ENCODE measurements around the gene SAMD11. TPM values are rescaled to one million over a fixed set of nuclear protein-coding genes. Genes with fewer than 3 reads are reported as not detected.

Gene SAMD11
- total and polyA plus RNA-seq, 2 of the 8 experiments (the other 6 are each of a cell fraction or from before 2014, with no cell fraction given) = 0.18 to 0.30 TPM

DNA sequence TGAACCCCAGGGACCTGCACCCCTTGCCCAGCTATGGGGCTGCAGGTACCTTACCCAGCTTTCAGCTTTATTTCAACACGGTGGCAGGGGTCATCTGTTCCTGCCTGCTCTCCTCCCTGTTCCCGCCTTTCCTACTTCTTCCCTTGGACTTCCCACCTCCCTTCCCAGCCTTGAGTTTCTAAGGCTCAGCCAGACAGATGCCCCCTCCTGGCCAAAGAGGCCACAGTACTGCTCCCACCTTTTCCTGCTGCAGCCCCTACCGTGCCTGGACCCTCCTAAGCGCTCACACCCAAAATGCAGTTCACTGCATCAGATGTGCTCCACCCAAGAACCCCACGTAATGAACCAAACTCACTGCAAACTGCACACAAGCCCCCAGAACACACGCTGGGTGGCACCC is 27.6 kb downstream of the SAMD11 start:
- Histone ChIP-seq H2BK15ac (ENCODE audit: low read length) (no peak overlapping the region), H2BK120ac (replicated peaks; ENCODE audit: low read depth, low read length) (no peak overlapping the region), H3K9ac (replicated peaks in 1 of 4; ENCODE audit: extremely low read depth in 1 of 4, low read depth in 3 of 4, low read length in 3 of 4) (no peak overlapping the region), H3K79me1 (ENCODE audit: low read depth, low read length) (peaks cover 8% of the 10 kb centered on the region), H2BK5ac (ENCODE audit: low read depth, low read length) (no peak overlapping the region), H3K4me3 (ENCODE audit: extremely low read depth in 1 of 4, insufficient read depth in 2 of 4, low read depth in 3 of 4, low read length in 4 of 4) (no peak overlapping the region), H2AFZ (ENCODE audit: low read length) (no peak overlapping the region), H3K4ac (replicated peaks; ENCODE audit: insufficient read length, low read depth, low read length) (no peak overlapping the region), H3K4me1 (replicated peaks in 1 of 4; ENCODE audit: control insufficient read depth in 3 of 4, insufficient read depth in 4 of 4, low read length in 3 of 4) (no peaks in the 10 kb centered on the region; a peak in 1 of 7 replicates), H3K27me3 (replicated peaks in 1 of 4; ENCODE audit: control insufficient read depth in 3 of 4, extremely low read depth in 1 of 4, insufficient read depth in 3 of 4, low read length in 3 of 4) (no peaks in the 10 kb centered on the region), H4K8ac (ENCODE audit: extremely low read depth, insufficient read depth, low read length) (peak overlapping the region; percentile 63; the same call in 1 of the 2 replicates), H3K27ac (ENCODE audit: low read depth, low read length) (no peak overlapping the region), H4K5ac (ENCODE audit: insufficient read length, low read depth, low read length) (no peak overlapping the region), H3K4me2 (ENCODE audit: insufficient read depth in 1 of 2, low read depth in 2 of 2, low read length in 2 of 2) (no peak overlapping the region), H2BK20ac (ENCODE audit: low read length) (no peak overlapping the region), H3K36me3 (ENCODE audit: control insufficient read depth in 2 of 4, insufficient read depth in 4 of 4, low read length in 3 of 4) (peaks cover 8 to 65% (median 52%) of the 10 kb centered on the region in 4 experiments), H4K91ac (replicated peaks; ENCODE audit: insufficient read length, low read length) (no peak overlapping the region), H3K23me2 (ENCODE audit: low read depth, low read length) (no peaks in the 10 kb centered on the region), H4K20me1 (replicated peaks in 1 of 2; ENCODE audit: control insufficient read depth in 1 of 2, insufficient read depth in 2 of 2, low read length in 2 of 2) (peaks cover 18 to 34% of the 10 kb centered on the region in 2 experiments), H3K79me2 (ENCODE audit: control insufficient read depth in 1 of 2, insufficient read depth in 2 of 2, low read length in 2 of 2) (no peaks in the 10 kb centered on the region; a peak in 1 of 4 replicates), H3K9me3 (ENCODE audit: insufficient read depth in 2 of 2, low read depth in 1 of 2, low read length in 1 of 2) (no peaks in the 10 kb centered on the region), H3K23ac (ENCODE audit: insufficient read length) (no peak overlapping the region), H3K18ac (ENCODE audit: extremely low read depth, low read length) (no peak overlapping the region), H3K14ac (ENCODE audit: insufficient read length) (no peak overlapping the region), H3K56ac (replicated peaks; ENCODE audit: insufficient read length, low read depth, low read length) (no peak overlapping the region), H2AK5ac (ENCODE audit: low read depth, low read length) (no peak overlapping the region), H2BK12ac (ENCODE audit: low read depth, low read length) (no peak overlapping the region)
- FAIRE-seq (no peak), DNase-seq (ENCODE audit: low read depth in 1 of 2, low spot score in 2 of 2) (no peak)
- ChIA-PET CTCF (ENCODE audit: partially characterized antibody) (interaction anchor here (0.6 to 1.9 kb wide), 13 partner anchors 9 to 58 kb away, joined by 3 to 9 read pairs (median 4); partner anchors contain the start of gene PLEKHN1), POLR2A (ENCODE audit: partially characterized antibody) (interaction anchor here (1.0 to 8.8 kb wide), 3 partner anchors 9 to 46 kb away, joined by 3 to 65 read pairs (median 3); partner anchors contain the start of gene PLEKHN1)
- WGBS, 2 experiments (ENCODE audit: extremely low coverage in 1 of 2, insufficient coverage in 1 of 2, insufficient read length in 1 of 2, insufficient replicate concordance in 2 of 2, low coverage in 1 of 2, low lambda C conversion rate in 2 of 2, missing lambda C conversion rate in 1 of 2) = 83% methylated on average over 6 of the region's 6 CpGs; no CpG with 5 or more reads in 1 of the 2 experiments
- TF ChIP-seq EGR1 (IDR thresholded peaks at IDR 0.05; ENCODE audit: borderline replicate concordance, low read depth, low read length) = 0 out of 2 replicates have a peak, but pooled peaks have one; percentile 16
- no peak for TF ChIP-seq EP300 (IDR thresholded peaks at IDR 0.05; ENCODE audit: borderline replicate concordance in 1 of 2, low read depth in 2 of 2, low read length in 2 of 2)
- no peak for TF ChIP-seq POU5F1 (IDR thresholded peaks at IDR 0.05; ENCODE audit: low read depth, low read length)
- TF ChIP-seq BCL11A (IDR thresholded peaks at IDR 0.05; ENCODE audit: low read depth in 2 of 2, low read length in 2 of 2) = no peak
- peak; percentile 31 to 57 for TF ChIP-seq RAD21 (IDR thresholded peaks at IDR 0.05 in 1 of 2, conservative IDR thresholded peaks at IDR 0.05 in 1 of 2; ENCODE audit: low read depth in 2 of 2, low read length in 2 of 2)
- TF ChIP-seq KDM1A (IDR thresholded peaks at IDR 0.05; ENCODE audit: borderline replicate concordance, low read length) = no peak
- no peak for TF ChIP-seq JUN (IDR thresholded peaks at IDR 0.05; ENCODE audit: low read depth, low read length)
- TF ChIP-seq CBX8 (IDR thresholded peaks at IDR 0.05; ENCODE audit: borderline replicate concordance, low read depth, low read length) = no peak
- no peak for TF ChIP-seq POLR2AphosphoS5 (IDR thresholded peaks at IDR 0.05; ENCODE audit: low read depth, low read length)
- no peak for TF ChIP-seq TAF7 (optimal IDR thresholded peaks at IDR 0.05; ENCODE audit: borderline replicate concordance, low read depth, low read length)
- TF ChIP-seq SP4 (IDR thresholded peaks at IDR 0.05; ENCODE audit: low read length) = no peak
- TF ChIP-seq NRF1 (IDR thresholded peaks at IDR 0.05; ENCODE audit: low read depth, low read length) = no peak
- no peak for TF ChIP-seq SIX5 (IDR thresholded peaks at IDR 0.05; ENCODE audit: low read depth, low read length)
- TF ChIP-seq TCF12 (IDR thresholded peaks at IDR 0.05; ENCODE audit: low read depth, low read length) = no peak
- no peak for TF ChIP-seq TAF1 (IDR thresholded peaks at IDR 0.05; ENCODE audit: low read depth, low read length)
